Skin of body (tissue), 2 donors: ENCODE results near the gene ZBTB37. TPM values are rescaled to one million over a fixed set of nuclear protein-coding genes. Genes with fewer than 3 reads are reported as not detected.
"Not testable (repeated sequence)": the region's sequence is repeated elsewhere in the genome, so short reads cannot be mapped to it uniquely, and the experiment has no call there.

Experiments used
- DNase-seq: peaks from one replicate; lab custom pipeline; 2025; lab: John Stamatoyannopoulos, UW
- total RNA-seq: library from RNA; depleted of rRNA; stranded (reverse); fragments of >200 nt; gene quantifications from one replicate; pipeline ENCODE4 v1.2.3, GENCODE V29; 2014

Gene ZBTB37
- total RNA-seq, 1 donor from 2014 or later = 13.7 TPM

DNA sequence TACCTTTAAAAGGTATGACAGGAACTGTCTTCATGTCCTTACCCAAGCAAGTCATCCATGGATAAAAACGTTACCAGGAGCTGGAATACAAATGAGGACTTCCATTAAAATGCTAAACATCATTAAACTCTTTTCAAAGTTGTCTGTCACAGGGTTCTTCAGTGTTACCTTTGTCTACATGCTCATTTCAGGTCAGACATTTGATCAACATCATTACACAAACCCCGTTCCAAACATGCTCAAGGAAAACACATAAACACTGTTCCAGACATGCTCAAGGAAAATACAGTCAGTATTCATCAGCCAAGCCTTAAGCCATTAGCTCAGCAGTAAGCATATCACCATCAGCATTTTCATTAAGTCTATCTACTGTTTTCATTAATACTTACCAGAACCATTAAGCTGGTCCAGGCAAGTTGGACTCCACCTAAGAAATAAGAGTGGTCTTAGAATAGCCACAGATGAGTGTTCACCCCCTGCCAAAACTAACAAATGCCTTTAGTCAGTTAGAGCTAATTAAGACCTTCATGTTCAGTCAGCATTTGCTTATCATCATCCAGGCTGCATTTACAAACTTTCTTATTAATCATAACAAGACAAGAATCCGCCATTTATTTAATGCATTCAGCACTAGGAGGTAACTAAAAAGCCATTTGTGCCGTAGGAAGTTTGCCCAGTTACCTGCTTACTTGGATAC lies 2.6 kb upstream of the ZBTB37 start:
- no peak for DNase-seq

DNA sequence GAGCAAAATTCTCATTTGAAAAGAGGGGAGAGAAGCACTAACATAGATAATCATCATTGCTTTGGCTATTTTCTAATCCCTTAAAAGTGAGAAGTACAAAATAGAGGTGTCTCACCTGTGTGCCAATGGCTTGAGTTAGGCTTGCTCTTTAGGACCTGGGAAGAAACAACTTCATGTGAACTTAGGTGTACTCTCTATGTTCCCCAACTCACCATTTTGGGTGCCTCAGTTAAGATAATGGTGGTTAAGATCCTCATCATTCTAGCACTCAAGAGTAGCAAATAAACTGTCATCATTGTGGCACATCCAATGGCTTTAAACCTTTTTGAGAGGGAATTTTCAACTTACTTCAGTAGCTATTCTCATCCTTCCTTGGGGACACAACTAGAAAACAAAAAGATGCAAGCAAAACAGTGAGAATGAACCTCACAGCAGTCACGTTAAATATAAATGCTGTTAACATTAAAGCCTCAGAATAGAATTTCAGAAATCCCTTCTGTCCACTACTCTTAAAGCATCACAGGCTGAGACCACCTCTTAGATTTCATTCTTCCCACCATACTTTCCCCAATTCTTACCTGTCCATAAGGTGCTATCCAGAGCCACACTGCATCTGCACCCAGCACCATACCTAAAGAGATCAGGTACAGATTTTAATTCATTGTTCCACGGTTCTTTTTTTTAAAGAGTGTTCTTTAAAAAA lies 1.6 kb upstream of the ZBTB37 start:
- DNase-seq = no peak

DNA sequence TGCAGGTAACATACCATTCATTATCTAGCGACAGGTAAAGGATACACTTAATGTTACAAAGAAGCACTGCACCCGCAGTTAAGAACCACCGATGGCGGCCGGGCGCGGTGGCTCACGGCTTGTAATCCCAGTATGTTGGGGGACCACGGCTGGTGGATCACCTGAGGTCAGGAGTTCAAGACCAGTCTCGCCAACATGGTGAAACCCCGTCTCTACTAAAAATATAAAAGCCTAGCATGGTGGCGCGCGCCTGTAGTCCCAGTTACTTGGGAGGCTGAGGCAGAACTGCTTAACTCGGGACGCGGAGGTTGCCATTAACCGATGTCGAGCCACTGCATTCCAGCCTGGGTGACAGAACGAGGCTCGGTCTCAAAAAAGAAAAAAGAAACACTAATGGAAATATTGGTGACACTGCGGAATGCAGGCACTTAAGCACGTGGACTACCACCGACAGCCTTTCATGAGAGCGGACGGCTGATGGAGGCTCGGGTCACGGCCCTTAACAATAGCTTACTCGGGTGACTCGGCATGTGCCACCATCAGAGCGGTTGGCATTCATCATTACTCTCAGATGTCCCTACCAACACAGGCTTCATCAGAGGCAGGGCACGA lies 933 bp upstream of the ZBTB37 start:
- no peak for DNase-seq

DNA sequence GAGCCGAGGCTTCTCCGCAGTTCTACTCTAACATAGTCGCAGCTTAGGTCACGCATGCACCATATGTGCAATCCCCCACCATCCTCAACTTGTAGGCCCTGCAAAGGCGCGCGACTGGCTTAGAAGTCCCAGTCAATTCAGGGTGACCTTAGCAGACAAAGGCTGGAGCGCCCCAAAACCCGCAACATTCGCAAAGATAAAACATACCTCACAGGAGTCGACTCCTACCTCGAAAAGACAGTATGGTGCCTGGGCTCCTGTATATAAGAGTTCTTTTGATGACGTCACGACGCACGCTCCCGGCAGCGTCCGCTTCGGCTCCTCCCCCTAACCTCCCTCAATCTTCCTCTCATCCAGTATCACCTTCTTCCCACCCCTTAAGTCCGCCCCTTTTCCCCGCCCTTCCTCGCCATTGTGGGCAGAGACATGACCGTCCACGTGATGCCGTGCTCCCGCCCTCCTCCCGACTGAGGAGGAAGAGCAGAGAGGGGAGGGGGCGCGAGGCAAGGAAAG lies 371 bp upstream of the ZBTB37 start, which contains the start of gene GAS5:
Gene GAS5, minus strand, starts transcription at position 237 of the 513 bp plus-strand sequence.
- peak; percentile 100 for DNase-seq

DNA sequence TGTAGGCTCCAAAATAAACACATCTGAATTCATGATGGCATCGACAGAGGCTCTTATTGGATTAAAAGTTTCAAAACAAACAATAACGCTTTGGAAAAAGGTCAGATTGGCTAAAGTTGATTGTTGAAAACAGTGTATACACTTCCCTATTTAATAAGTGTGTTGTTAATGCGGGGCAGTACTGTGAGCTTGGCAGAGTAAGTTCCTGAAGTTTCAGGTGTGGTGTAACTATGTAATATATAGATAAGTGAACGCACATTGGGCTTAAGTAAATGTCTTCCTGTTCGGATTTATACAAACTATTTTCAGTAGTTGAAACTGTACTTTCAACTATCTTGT lies 810 bp downstream of the ZBTB37 start:
- DNase-seq = no peak

DNA sequence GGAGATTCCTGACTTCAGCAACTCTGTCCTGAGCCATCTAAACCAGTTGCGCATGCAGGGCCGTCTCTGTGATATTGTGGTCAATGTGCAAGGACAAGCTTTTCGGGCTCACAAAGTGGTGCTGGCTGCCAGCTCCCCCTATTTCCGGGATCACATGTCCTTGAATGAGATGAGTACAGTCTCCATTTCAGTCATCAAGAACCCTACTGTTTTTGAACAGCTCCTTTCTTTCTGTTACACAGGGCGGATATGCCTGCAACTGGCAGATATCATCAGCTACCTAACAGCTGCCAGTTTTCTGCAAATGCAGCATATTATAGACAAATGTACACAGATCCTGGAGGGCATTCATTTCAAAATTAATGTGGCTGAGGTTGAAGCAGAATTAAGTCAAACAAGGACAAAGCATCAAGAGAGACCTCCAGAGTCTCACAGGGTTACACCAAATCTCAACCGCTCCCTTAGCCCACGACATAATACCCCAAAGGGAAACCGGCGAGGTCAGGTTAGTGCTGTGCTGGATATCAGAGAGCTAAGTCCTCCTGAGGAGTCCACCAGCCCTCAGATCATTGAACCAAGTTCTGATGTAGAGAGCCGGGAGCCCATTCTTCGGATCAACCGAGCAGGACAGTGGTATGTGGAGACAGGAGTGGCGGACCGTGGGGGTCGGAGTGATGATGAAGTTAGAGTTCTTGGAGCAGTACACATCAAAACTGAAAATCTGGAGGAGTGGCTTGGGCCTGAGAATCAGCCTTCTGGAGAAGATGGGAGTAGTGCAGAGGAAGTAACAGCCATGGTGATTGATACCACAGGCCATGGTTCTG lies 2.3 kb downstream of the ZBTB37 start:
- no peak for DNase-seq

DNA sequence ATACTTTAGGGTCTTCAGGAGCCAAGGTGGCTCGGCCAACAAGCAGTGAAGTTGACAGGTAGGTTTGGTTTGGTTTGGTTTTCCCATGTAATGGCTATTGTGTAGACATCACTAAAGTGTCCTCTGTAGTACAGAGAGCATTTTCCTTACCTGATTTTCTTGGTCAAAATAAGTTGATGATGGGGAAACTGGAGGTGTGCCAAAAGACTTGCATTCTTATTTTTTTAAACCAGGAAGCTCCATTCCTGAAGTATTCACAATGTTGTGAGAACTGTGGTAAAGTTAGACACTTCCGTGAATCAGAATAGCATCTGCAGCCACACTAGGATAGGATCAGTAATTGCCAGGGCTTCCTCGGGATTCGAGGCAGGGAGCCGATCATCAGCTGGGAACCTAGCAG lies 2.9 kb downstream of the ZBTB37 start:
- no peak for DNase-seq

DNA sequence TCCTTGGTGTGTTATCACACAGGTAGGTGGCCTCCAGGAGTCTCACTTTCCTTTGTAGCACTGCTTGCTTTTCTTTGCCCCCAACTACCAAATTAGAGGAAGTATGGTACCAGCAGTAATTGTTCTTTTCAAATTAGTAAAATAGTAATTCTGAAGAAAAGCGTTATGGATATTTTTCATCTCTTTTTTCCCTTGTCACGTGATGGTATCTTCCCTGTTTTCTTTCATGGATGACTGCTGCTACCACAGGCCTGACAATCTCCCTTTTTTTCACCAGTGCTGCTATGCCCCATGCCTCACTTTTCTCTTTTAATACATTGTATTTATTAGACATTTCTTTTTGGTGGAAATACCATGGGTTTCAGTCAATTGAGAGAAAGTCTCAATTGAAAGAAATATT lies 3.3 kb downstream of the ZBTB37 start:
- no peak for DNase-seq

DNA sequence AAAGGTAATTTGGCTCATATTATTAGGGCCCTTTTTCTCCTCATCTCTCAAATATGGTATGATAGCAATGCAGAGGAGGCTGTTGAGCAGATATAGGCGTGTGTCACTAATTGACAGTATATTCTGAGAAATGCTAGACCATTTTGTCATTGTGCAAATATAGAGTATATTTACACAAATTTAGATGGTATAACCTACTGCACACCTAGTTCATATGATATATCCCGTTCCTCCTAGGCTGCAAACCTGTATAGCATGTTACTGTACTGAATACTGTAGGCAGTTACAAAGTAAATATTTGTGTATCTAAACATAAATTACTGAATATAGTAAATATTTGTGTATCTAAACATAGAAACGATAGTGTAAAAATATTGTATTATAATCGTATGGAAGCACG lies 8.6 kb downstream of the ZBTB37 start:
- DNase-seq = no peak

DNA sequence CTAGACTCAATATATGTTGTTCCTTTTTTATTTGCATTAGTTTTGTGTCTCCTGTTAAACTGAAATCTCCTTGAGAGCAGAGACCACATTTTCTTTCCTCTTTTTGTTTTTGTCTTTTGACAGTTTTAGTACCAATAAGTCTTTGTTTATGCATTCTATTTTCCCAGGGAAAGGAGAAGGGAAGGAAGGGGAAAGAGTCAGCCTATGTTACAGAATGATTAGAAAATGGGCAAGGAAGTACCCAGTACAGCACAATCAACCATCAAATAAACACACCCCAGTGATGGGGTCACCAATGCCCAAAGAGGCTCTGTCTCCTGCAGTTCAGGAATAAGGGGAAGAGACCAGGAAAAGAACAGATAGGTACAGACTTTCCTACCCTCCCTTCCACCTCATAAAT lies 10.1 kb downstream of the ZBTB37 start:
- DNase-seq = no peak

DNA sequence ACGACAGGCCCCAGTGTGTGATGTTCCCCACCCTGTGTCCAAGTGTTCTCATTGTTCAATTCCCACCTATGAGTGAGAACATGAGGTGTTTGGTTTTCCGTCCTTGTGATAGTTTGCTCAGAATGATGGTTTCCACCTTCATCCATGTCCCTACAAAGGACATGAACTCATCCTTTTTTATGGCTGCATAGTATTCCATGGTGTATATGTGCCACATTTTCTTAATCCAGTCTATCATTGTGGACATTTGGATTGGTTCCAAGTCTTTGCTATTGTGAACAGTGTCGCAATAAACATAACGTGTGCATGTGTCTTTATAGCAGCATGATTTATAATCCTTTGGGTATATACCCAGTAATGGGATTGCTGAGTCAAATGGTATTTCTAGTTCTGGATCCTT lies 12.9 kb downstream of the ZBTB37 start:
- not testable (repeated sequence) for DNase-seq

DNA sequence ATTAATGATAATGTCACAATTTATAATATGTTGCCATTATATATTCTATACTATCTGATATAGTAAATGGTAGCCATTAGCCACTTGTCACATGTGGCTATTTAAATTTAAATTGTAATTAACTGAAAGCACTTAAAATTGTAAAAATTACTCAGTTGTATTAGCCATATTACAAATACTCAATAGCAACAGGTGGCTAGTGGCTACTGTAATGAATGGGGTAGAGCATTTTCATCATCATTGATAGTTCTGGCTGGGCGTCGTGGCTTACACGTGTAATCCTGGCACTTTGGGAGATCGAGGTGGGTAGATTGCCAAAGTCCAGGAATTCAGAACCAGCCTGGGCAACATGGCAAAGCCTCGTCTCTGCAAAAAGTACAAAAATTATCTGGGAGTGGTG lies 16.5 kb downstream of the ZBTB37 start:
- no peak for DNase-seq

DNA sequence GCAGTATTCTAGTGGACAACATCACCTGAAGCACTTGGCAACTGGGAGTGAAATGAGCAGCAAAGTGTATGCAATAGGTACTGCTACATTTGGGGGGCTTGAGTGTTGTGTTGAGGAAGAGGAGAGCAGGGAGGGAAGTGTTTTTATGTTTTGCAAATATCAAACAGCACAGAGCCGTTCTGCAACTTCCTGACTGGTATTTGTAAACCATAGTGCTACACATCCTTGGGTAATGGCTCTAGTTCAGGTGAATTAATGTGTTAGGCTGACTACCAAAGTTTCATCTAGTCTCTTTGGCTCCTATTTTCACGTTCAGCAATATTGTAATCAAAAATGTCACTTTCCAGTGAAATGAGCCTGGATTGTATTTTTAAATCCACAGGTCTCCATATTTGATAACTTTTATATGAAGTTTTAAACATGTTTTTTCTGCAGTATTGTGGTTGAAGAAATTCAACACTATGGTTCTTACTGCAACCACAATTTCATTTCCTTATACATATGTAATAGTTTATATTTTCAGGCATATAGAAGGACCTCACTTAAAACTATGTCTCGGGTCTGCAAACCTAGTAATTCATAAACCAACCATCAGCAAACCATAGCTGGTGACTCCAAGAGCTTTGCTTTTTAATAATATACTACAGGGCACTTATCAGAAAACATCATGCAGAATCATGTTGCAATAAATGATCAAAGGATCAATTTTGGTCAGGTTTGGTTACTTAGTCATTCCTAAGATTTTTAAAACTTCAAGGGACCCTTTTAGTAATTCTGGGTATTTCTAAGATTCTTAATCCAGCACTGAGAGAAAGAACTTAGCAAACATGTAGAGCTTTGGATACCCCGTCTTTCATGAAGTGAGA lies 18.8 kb downstream of the ZBTB37 start:
- no peak for DNase-seq

DNA sequence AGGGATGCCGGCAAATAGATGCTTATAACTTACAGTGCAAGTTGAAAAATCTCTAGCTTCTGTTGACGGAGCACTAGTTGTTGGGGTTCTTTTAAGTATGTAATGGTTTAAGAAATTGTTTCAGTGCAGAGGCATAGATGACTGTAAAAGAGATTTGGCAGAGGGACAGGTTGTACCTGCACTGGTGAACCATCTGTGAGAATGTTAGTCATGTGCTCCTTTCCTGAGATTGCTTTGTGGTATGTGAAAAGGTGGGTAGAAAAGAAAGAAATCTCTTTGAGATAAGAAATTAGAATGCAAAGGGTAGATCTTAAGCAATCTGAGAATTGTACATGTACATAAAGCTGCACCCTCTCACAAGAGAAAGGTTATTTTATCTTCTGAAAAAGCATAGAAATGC lies 19.4 kb downstream of the ZBTB37 start:
- DNase-seq = no peak

DNA sequence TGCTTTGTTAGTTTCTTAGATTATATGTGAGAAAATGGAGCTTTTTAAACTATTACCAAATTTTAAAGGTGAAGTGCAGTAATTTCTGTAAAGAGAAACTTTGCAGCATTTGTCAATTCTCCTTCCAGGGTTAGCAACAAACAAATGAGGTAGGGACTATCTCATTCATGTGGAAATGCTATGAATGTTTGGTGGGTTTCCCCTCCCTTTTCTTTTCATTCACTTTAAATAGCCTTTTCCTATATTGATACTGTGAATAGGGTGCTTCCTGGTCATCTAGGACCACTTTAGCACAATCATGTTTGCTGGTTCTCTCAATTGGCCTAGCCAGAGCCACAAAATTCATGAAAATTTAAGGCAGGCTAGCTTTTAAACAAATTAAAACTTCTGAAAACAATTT lies 20.6 kb downstream of the ZBTB37 start:
- DNase-seq = no peak

DNA sequence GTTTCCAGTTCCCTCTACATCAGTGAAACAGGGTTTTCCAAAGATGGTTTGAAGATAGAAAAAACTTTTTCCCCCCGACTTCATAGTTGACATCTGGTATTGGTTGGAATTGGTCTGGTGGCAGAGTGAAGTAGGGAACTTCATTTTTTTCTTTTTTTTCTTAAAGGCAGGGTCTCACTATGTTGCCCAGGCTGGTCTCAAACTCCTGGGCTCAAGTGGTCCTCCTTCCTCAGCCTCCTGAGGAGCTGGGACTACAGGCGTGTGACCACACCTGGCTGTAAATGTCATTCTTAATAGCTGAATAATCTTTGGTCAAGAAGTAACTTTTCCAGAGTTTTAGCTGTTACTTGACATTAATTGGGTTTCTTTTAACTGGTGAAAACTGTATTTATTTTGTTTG lies 21.7 kb downstream of the ZBTB37 start:
- DNase-seq = no peak

DNA sequence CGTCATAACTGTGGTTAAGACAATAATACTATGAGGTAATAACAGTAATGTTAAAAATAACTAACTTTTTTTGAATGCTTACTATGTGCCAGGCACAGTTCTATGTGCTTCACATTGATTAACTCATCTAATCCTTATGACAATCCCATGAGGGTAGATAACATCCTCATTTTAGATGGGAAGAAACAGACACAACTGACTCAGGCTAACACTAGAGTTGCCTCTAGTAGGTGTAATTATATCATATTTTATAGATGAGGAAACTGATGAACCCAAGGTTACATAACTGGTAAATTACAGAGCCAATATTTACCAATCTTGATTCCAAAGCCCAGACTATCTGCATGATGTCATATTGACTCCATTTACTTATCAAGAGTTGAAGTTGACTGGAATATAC lies 25.4 kb downstream of the ZBTB37 start:
- no peak for DNase-seq

DNA sequence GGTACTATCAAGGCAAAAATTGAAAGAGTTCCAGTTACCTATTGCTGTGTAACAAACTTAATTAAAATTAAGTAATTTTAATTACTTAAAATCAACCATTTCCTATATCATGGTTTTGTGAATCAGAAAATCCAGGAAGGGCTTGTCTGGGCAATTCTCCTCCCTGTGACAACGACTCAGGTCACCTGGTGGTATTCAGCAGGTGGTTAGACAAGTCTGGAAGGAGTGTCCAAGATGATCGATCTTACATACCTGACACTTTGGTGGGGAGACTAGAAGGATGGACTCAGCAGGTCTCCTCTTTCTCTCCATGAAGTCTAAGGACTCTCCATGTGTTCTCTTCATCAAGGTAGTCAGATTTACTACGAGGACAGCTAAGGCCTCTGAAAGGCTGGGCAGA lies 26.0 kb downstream of the ZBTB37 start:
- DNase-seq = no peak

DNA sequence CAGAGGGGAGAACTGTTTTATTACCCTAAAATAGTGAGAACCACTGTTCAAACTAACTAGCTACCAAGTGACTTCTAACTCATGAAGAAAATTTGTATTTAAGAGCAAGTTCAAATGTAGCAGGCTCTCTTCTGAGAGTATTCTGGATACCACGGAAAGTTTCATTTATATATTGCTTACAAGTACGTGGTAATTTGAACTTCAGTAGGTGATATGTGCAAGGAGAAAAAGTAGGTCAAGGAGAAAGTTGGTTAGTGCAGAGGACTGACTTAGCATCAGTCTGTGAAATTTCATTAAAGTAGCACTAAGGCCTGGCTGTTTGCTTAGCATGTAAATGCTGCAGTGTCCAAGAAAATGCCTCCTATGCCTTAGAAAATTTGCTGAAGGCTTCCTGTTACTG lies 32.2 kb downstream of the ZBTB37 start:
- no peak for DNase-seq

DNA sequence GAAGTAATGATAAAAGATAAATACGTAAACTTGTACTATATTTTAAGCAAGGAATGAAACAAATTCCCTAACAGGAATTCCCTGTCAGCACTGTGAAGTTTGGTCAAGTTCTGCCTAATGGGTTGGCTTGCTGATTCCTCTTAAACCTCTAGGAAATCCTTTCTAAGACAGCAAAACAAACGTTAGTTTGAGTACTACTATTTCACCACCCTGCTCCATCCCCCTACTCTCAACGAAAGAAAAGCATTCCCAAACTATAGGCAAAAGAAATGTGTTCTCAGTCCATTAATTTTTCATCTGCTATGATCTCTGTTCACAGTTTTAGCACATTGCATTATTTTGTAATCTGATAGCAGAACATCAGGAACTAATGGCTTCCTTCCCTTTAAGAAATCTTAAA lies 32.8 kb downstream of the ZBTB37 start:
- DNase-seq = no peak
